PFSK-1 (cell line): Measurements from ENCODE around the gene PCBP3.

ENCODE experiments used
- POLR2AphosphoS5 ChIP-seq: IDR thresholded peaks from 2 replicates; pipeline ENCODE4 v1.6.1; 2012; ENCODE audit warnings: low read depth, mild to moderate bottlenecking, control low read depth, low read length, moderate library complexity
- SIN3A ChIP-seq: IDR thresholded peaks from 2 replicates; pipeline ENCODE4 v1.6.1; 2012; ENCODE audit warnings: mild to moderate bottlenecking, low read length, moderate library complexity, borderline replicate concordance; ENCODE audit not compliant: insufficient read depth
- TAF1 ChIP-seq: IDR thresholded peaks from 2 replicates; pipeline ENCODE4 v1.6.1; 2012; ENCODE audit warnings: low read length, control low read depth, borderline replicate concordance; ENCODE audit not compliant: insufficient read depth
- TF ChIP-seq, protein P1 (sequence below), 2 experiments: IDR thresholded peaks; 2 replicates each; pipeline versions ENCODE4 v1.6.1 to v1.8.0; 2011 to 2012; ENCODE audit warnings: low read depth in 2 of 2, low read length in 2 of 2, control low read depth in 1 of 2, inconsistent platforms in 1 of 2, mild to moderate bottlenecking in 1 of 2, moderate library complexity in 1 of 2; ENCODE audit not compliant: insufficient read depth in 1 of 2

- no peak for TF ChIP-seq TAF1
- no peak for TF ChIP-seq POLR2AphosphoS5
- no peak for TF ChIP-seq SIN3A
- TF ChIP-seq, protein P1, sequence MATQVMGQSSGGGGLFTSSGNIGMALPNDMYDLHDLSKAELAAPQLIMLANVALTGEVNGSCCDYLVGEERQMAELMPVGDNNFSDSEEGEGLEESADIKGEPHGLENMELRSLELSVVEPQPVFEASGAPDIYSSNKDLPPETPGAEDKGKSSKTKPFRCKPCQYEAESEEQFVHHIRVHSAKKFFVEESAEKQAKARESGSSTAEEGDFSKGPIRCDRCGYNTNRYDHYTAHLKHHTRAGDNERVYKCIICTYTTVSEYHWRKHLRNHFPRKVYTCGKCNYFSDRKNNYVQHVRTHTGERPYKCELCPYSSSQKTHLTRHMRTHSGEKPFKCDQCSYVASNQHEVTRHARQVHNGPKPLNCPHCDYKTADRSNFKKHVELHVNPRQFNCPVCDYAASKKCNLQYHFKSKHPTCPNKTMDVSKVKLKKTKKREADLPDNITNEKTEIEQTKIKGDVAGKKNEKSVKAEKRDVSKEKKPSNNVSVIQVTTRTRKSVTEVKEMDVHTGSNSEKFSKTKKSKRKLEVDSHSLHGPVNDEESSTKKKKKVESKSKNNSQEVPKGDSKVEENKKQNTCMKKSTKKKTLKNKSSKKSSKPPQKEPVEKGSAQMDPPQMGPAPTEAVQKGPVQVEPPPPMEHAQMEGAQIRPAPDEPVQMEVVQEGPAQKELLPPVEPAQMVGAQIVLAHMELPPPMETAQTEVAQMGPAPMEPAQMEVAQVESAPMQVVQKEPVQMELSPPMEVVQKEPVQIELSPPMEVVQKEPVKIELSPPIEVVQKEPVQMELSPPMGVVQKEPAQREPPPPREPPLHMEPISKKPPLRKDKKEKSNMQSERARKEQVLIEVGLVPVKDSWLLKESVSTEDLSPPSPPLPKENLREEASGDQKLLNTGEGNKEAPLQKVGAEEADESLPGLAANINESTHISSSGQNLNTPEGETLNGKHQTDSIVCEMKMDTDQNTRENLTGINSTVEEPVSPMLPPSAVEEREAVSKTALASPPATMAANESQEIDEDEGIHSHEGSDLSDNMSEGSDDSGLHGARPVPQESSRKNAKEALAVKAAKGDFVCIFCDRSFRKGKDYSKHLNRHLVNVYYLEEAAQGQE (IDR thresholded peaks at IDR 0.05; ENCODE audit: insufficient read depth in 1 of 2, low read depth in 2 of 2, low read length in 2 of 2): no peak
Observed at GRCh38 chr21:45867041-45867666, 223.6 kb downstream of the PCBP3 start.
